Measurements from ENCODE around the gene SRRM2.
A peak's percentile ranks its signal among the peaks of the same experiment; 100 is the strongest.

The SRRM2 gene

GRCh38 chr16:2777231-2777902 lies 24.9 kb downstream of the SRRM2 start, which contains the start of gene ELOB:
Gene ELOB, minus strand, starts transcription at chr16:2777280. Its CDS starts 41 bp downstream, at chr16:2777239.
- DNase-seq (ENCODE audit: low read depth), result peak; percentile 89

GRCh38 chr16:2777903-2778629 lies 25.6 kb downstream of the SRRM2 start:
- peak; percentile 25 for DNase-seq (ENCODE audit: low read depth)

GRCh38 chr16:2778630-2778958 lies 26.2 kb downstream of the SRRM2 start:
- no peak for DNase-seq (ENCODE audit: low read depth)

- DNase-seq (ENCODE audit: low read depth), result no peak
Measured at GRCh38 chr16:2779151-2779920, 26.9 kb downstream of the SRRM2 start.

- DNase-seq (ENCODE audit: low read depth), result no peak
Measured at GRCh38 chr16:2779978-2780898, 27.8 kb downstream of the SRRM2 start.

GRCh38 chr16:2782583-2783351 lies 30.3 kb downstream of the SRRM2 start:
- DNase-seq (ENCODE audit: low read depth), result no peak

- DNase-seq (ENCODE audit: low read depth), result no peak
Measured at GRCh38 chr16:2783581-2784357, 31.3 kb downstream of the SRRM2 start.

GRCh38 chr16:2784358-2785100 lies 32.1 kb downstream of the SRRM2 start:
- DNase-seq (ENCODE audit: low read depth), result no peak

GRCh38 chr16:2785101-2785991 lies 32.9 kb downstream of the SRRM2 start:
- no peak for DNase-seq (ENCODE audit: low read depth)

GRCh38 chr16:2786061-2786825 lies 33.8 kb downstream of the SRRM2 start:
- no peak for DNase-seq (ENCODE audit: low read depth)

- no peak for DNase-seq (ENCODE audit: low read depth)
Measured at GRCh38 chr16:2786826-2787151, 34.4 kb downstream of the SRRM2 start.

GRCh38 chr16:2787406-2787805 lies 35.0 kb downstream of the SRRM2 start, which contains the start of gene PRSS33:
Gene PRSS33, minus strand, starts transcription at chr16:2787560. Its CDS starts 1,013 bp downstream, at chr16:2786547.
- no peak for DNase-seq (ENCODE audit: low read depth)

GRCh38 chr16:2787961-2788360 lies 35.5 kb downstream of the SRRM2 start:
- DNase-seq (ENCODE audit: low read depth), result no peak

GRCh38 chr16:2790631-2791030 lies 38.2 kb downstream of the SRRM2 start:
- DNase-seq (ENCODE audit: low read depth), result no peak

GRCh38 chr16:2791174-2791573 lies 38.7 kb downstream of the SRRM2 start:
- DNase-seq (ENCODE audit: low read depth), result no peak

- DNase-seq (ENCODE audit: low read depth), result no peak
Measured at GRCh38 chr16:2792940-2793339, 40.5 kb downstream of the SRRM2 start.

- no peak for DNase-seq (ENCODE audit: low read depth)
Measured at GRCh38 chr16:2795395-2796143, 43.1 kb downstream of the SRRM2 start.
